Smooth muscle cell of the brain vasculature (primary cell): ENCODE measurements around the gene MMD.
"Not testable (repeated sequence)": the region's sequence is repeated elsewhere in the genome, so short reads cannot be mapped to it uniquely, and the experiment has no call there.

Experiments
- DNase-seq: peaks from one replicate; pipeline ENCODE4 v3.0.0-alpha.2; 2012; ENCODE audit warnings: low read depth, low spot score

The MMD gene

DNA sequence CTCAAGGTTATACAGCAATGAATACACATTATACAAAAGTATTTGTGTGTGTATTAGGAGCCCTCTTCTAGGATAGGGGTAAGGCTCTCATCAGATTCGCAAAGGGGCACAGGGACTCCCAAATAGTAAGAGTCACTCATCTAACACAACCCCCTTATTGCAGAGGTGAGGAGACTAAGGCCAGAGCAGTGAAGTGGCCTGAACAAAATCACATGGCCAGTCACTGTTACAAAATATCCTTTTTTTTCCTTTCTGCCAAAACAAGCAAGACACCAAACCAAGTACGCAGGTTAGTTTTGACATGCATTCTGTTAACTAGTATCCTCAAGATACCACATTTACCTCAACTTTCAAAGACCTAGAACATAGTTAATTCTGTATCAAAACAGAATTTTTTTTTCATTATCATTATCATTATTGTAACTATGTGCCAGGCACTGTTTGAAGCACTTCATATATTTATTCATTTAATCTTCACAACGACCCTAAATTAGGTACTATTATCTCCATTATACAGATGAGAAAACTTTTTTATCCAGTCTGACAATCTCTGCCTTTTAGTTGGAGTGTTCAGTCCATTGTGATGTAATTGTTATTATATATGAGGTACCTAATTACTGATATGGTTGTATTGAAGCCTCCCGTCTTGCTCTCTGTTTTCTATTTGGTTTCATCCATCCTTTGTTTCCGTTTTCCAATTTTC, 25.7 kb downstream of the MMD start:
- DNase-seq: no peak

DNA sequence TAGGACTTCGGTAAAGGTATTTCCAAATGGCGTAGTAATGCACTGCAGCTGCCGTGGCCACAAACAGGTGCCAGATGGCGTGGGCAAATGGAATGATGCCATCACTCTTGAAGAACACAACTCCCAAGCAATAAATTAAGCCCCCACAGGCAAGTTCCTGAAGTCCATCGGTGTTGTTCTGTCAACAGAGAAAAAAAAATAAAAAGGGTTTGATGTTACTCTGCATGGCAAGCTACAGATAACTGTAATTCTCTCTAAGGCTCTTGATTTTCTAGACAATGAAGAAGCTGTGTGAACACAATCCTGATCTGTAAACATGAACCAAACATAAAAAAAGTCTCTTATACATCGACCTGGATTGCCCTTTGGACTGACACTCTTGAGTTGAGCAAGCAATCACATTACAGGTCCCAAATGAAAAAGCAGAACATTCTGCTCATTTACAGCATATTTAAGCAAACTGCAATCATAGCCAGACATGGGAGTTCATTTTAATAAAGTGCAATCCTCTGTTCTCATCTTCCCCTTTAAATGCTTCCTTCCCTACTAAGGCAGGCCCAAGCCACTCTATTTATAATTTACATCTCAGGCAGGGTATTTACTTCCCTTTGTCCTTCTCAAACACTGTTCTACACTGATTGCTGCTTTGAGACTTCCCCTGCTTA, 27.1 kb downstream of the MMD start:
- DNase-seq: no peak

DNA sequence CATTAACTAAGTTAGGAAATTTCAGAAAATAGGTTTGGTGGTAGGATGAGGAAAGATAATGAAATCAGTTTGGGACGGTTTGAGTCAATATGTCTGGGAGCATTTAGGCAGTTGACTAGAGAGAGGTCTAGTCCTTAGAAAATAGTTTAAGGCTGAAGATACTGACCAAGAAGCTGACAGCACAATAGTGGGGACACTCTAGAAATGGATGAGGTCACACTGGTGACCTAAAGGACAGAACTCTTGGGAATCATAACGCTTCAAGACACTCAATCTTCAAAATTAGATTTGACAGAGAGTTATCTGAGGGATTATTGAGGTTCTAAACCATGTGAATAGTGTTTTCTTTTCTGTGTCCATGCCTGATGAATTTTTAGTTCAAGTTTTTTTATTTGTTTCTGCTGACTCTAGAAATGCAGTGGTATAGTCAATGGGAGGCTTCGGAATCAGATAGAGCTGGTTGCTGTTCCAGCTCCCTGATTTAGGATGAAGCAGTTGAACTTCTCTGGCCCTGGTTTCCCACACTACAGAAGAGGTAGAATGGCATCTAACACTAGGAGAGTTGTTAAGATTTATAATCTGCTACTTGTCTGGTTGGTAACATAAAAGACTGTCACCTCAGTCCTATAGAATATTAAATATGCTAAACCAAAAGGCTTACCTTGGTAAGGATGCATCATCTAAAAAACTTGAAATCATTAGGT, 29.7 kb downstream of the MMD start:
- DNase-seq: no peak

DNA sequence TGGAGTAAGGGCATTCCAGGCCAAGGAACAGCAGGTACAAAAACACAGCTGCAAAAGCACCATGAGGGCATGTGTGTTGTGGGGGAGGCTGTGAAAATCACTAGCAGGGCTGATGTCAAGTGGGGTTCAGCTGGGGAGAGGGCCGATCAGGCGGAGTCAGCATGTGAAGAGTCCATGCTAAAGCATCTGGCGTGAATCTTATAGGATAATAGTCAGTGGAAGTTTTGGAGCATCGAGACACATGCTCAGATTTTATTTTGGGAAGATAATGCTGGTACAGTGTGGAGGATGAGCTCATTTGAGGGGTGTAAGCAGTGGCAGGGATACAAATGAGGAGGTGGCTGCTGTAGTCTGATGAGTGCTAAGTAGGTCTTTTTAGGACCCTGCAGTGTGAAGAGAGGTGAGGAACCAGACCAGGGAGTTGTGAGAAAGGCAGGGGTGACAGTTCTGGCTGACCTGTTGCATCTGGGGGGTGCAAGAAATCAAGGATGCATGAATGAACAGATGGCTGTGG, 30.3 kb downstream of the MMD start:
- no peak for DNase-seq

DNA sequence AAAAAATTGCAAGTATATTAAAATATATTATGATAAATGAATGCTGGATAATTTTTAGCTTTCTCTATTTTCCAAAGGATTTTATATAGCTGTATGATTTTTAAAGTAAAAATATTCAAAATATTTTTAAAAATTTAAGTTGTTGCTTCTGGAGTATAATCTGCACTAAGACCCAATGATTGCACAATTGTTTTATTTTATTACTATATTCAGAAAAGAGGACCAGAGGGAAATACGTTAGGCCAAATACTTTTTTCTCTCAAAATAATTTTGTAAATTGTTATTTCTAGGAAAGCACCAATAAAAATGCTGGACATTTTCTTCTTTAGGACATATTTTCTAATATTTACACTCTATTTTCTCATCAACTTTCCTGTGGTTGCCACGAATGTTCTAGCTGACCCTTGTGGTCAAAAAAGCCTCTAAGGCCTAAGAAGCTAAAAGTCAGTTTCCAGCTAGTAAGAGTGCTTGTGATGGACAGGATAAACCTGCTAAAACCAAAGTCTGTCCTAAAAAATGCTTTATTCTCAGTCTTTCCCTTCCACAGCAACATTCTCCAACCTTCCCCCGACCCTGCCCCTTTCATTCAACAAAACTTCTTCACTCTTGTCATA, 31.2 kb downstream of the MMD start:
- no peak for DNase-seq

DNA sequence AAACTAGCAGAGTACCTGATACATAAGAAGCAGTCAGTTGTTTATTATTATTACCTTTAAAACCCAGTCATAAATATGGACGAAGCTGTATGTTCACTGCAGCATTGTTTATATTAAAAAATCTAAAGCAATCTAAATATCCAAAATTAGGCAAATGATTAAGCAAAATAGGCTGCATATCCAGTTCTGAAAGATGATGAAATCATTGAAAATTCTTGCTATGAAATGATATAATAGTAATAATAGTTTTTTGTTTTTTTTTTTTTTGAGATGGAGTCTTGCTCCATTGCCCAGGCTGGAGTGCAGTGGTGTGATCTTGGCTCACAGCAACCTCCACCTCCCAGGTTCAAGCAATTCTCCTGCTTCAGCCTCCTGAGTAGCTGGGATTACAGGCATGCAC, 31.9 kb downstream of the MMD start:
- not testable (repeated sequence) for DNase-seq

DNA sequence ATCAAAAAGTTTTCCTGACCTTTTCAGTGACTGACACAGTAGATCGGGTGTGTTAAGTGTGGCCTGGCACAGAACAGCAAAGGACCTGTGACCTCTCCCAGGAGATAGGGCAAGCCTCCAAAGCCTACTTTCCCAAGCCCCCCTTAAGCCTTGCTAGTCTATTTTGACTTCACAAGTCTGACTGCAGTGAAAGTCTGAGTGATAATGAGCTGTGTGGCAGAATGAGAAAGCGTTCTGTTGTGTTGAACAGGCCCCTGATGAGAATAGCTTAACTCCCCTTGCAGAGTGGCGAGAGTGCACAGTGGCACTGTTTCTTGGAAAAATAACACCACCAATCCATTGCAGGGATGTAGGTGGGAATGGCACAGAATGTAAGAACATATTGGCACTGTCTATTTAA, 32.8 kb downstream of the MMD start:
- no peak for DNase-seq

DNA sequence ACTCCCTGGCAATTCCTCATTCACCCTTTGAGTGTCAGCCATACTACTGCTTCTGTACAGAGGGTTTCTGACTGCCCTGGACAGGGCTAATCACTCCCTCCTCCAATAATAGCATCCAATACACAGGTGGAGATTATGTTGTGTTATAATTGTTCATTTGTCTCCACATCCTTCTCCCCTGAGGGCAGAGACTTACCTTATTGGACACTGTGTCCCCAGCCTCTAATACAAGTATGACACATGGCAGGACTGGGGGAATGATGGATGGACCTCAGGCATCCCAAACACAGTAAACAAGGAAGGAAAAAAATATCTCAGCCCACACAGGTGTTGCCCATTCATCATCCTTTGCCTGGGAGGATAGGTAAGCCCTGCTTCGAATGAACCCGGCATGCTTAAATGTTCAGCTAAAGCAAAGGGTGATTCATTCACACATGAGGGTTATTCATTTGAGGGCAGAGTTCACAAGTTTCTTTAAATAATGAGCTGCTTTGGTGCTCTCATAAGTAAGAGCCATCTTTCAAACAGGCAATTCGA, 34.8 kb downstream of the MMD start:
- DNase-seq: no peak

DNA sequence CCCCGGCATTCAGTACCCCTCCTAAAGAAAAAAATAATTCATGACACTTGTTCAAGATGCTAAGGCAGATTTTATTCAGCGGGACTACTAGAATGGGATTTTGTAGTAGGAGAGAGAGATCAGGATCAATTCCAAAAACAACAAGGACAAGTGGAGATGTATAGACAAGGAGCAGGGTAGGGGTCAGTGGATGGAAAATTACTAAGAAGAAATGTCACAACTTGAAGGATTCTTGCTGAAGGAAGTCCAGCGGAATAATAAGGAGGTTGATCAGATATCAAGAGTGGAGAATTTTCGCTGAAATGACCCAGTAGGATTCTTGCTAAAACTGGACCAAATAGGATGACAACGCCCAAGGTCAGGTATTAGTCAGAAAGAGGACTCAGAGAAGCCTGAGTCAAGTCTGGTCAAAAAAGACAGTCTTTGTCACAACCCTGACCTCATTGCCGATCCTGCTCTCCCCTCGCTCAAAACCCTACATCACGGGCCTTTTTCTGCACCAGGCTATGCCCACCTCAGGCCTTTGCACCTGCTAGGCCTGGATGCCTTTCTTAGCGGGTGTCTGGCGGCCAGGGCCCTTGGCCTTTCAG, 36.9 kb downstream of the MMD start:
- DNase-seq: no peak

DNA sequence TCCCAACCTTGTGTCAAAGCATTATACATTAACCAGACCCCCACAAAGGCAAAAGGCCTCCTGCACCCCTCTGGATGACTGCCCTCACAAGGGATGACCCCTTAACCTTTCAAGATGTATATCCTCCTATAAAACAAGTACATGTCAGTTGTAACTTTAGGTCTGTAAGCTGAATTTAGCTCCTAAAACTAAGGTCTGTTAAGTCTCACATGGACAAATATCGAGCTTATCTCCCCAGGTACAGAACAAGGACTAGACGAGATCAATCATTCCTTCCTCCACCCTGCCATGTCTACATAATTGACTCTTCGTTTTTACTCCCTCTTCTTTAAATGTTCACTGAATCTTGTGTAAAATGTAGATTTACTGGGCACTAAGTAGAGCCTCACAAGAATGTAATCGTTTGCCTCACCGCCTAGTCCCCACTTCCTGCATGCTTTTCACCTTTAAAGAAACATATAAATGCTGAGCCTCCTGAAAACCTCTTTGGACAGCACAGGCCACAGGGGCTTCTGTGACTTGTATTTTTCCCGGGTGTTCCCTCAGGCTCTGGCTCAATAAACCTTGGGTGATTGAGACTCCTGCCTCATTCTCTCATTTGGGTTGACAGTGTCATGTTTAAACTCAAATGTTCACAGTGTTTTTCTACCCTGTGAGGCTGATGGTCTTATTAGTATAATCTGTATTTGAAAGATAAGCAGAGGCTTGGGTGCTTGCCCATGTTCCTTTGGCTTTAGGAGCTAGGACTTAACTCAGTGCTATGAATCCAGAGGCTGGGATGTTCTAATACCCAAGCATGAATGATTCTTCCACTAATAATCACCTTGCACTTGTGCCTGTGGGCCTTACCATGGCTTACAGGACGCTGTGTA, 37.6 kb downstream of the MMD start:
- DNase-seq: no peak

DNA sequence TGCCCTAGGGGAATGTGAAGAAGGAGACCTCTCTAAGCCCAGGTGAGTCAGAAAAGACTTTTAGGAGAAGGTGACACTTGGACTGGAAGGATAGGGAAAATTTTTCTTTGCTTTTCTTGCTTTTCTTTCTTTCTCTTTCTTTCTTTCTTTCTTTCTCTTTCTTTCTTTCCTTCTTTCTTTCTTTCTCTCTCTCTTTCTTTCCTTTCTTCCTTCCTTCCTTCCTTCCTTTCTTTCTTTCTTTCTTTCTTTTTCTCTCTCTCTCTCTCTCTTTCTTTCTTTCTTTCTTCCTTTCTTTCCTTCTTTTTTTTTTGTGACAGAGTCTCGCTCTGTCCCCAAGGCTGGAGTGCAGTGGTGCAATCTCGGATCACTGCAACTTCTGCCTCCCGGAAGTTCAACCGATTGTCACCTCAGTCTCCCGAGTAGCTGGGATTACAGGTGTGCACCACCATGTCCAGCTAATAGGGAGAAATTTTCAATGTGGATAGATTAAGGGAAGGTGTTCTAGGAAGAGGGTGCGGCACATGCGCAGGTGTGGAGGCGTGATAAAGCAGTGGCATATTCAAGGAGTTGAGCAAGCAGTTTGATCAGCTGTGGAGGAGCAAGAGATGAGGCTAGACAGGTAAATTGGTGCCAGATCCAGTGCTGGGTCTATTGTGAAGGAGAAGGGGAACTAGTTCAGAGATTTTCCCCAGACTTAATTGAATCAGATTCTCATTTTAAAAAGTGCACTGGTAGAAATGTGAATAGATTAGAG, 40.4 kb downstream of the MMD start:
- DNase-seq: no peak

DNA sequence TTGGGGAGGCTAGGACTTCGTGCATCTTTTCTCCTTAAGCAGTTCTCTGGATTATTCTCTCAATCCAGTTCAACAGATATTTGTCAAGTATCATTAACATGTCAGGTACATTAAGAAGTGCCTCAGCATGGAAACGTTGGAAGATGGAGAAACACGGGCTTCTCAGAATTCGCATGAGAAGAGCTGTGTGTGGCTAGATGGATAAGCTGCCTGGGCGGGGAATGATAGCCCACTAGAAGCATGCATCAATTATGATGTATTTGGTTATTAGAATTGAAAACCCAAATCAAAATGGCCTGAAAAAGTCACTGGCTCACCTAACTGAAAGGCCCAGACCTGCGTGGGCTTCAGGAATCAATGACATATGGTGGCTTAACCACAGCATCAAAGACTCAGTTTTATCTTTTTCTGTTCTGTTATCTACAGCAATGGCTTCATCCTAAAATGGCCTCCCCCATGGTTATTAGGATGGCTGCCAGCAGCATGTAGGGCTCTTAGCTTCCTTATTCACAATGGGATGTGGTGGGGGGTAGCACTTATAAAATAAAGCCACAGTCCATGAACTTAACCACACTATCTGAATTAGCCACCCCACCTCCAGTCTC, 43.9 kb downstream of the MMD start:
- DNase-seq: no peak

DNA sequence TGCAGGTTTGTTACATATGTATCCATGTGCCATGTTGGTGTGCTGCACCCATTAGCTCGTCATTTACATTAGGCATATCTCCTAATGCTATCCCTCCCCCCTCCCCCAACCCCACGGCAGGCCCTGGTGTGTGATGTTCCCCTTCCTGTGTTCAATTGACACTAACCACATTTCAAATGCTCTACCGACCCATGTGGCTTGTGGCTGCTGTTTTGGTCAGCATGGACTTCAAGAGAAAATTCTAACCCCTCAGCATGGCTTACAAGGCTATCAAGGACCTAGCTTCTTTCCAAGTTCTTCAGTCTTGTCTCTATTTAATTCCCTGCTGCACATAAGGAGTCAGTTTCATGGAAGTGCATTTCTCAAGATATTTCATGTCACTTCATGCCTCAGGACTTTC, 52.9 kb downstream of the MMD start:
- DNase-seq: no peak

DNA sequence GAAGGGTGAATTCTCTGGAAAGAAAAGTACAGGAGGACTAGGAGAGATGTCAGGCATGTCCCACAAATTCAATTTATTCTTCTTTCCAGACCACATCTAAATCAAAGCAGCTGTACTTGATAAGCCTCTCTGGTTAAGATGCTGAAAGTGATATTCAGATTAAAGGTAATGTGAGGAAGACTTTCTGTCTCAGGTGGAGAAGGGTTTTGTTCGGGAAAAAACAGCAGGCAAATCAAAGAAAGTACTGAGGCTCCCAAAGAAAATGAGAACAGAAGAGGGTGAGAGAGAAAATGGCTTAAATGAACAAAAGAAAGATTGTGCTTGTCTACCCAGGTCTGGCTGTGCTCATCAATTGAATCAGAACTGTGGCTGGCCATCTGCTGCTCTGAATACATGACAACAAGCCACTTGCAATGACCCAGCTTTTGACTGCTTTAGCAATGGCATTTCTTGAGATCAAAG, 55.6 kb downstream of the MMD start:
- no peak for DNase-seq

DNA sequence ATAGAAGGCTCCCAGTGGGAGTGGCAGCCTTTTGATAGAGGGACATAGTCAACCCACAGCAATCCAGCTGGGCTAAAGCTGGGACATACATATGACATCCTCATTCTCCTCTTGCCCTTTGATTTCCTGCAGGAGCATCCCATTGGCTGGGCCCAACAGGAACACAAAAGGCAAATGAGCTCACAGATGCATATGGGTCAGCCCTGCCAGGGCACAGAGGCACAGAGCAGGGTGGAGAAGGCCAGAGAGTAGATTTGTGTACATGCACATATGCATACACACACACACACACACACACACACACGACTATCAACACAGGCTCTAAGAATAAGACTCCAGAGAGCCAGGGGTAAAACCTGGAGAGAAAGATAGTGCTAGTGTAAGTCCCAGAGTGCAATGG, 58.6 kb downstream of the MMD start:
- DNase-seq: no peak

DNA sequence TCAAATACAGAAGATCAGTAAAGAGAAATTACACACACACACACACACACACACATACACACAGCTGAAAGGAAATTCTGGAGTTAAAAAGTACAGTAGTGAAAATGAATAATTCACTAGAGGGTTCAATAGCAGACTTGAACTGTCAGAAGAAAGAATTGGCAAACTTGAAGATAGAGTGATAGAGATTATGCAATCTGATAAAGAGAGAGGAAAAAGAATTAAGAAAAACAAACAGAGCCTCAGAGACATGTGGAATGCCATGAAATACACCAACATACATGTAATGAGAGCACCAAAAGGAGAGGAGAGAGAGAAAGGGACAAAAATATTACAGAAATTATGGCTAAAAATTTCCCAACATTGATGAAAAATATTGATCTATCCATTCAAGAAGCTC, 60.7 kb downstream of the MMD start:
- DNase-seq: no peak

DNA sequence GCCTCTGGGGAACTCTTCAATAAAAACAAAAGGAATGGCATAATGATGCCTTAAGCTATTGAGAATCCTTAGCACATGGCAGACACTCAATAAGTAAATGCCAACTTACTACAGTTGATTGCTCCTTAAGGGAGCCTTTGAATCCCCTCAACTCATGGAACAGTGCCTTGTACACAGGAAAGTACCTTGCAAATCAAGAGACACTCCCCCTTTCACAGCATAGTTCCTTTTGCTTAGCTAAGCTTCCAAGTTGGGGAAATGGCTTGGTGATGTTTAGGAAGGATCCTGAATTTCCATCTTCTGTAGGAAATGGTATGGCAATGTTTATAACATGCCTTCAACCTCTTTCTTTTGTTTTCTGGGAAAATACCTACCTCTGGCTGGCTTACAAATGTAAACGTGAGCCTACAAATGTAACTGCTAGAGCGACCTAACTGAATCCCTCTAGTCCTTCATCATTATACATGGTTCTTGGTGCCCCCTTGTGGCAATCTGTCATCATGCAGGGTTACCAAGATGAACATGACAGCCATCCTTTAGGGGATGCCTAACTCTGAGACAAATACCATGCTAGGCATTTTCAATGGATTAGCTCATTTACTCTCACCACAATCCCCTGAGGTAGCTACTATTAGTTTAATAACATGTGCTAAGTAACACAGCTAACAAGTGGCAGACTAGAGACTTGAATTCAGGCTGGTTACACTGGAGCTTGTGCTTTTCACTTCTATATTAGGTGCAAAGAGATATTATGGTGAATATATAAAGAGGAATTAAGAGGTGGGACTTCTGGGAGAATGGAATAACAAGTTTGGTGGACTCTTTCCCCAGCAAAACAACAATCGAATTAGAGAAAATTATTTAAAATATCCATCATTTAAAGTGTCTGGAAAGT, 65.0 kb downstream of the MMD start:
- peak; percentile 39 for DNase-seq

DNA sequence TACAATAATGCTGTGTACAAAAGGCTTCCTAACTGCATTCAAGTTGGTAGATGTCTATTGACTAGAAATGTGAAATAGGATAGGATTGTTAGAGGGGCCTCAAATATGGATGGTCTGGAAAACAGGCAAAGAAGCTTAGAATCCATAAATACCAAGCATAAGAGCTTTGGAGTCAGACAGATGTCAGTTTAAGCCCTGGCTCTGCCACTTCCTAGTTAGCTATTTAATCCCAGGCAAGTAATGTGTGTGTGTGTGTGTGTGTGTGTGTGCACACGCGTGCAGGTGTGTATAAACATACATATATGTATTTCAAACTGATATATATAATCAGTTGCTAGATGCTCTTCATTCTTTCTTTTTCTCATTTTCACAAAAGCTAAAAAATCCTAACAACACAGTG, 66.7 kb downstream of the MMD start:
- no peak for DNase-seq
